Liver (tissue), 9 donors: ENCODE data around the gene FAM9B. TPM values are rescaled to one million over a fixed set of nuclear protein-coding genes. Genes with fewer than 3 reads are reported as not detected.

Experiments
- DNase-seq: peaks from one replicate; pipeline ENCODE4 v3.0.0-alpha.2; 2017; ENCODE audit warnings: low spot score
- H3K27ac ChIP-seq, 2 donors: one replicate each; pipeline ENCODE4 v1.7.0; 2013; ENCODE audit warnings: inconsistent platforms in 2 of 2, low read length in 2 of 2, control low read depth in 1 of 2, low read depth in 1 of 2, mild to moderate bottlenecking in 1 of 2
- H3K27me3 ChIP-seq, 4 donors: one replicate each; pipeline versions ENCODE4 v1.6.1 to v1.7.0; 2013; ENCODE audit warnings: low read length in 3 of 4, inconsistent platforms in 1 of 4, mild to moderate bottlenecking in 1 of 4, moderate library complexity in 1 of 4; ENCODE audit not compliant: control insufficient read depth in 4 of 4, insufficient read depth in 4 of 4
- H3K36me3 ChIP-seq, 4 donors: one replicate each; pipeline versions ENCODE4 v1.6.1 to v1.7.0; 2013; ENCODE audit warnings: low read length in 3 of 4, mild to moderate bottlenecking in 3 of 4, low read depth in 1 of 4, moderate library complexity in 1 of 4; ENCODE audit not compliant: control insufficient read depth in 4 of 4, insufficient read depth in 3 of 4
- H3K4me1 ChIP-seq, 4 donors: one replicate each; pipeline versions ENCODE4 v1.6.1 to v1.7.0; 2013; ENCODE audit warnings: low read length in 3 of 4, mild to moderate bottlenecking in 3 of 4, moderate library complexity in 1 of 4; ENCODE audit not compliant: control insufficient read depth in 4 of 4, insufficient read depth in 4 of 4
- H3K4me3 ChIP-seq, 3 donors: one replicate each; pipeline versions ENCODE4 v1.6.1 to v1.7.0; 2013; ENCODE audit warnings: low read length in 3 of 3, control low read depth in 1 of 3, low read depth in 1 of 3, mild to moderate bottlenecking in 1 of 3
- H3K9ac ChIP-seq, 2 donors: one replicate each; pipeline ENCODE4 v1.7.0; 2013; ENCODE audit warnings: low read length in 2 of 2, mild to moderate bottlenecking in 2 of 2, moderate library complexity in 2 of 2, control low read depth in 1 of 2, low read depth in 1 of 2
- H3K9me3 ChIP-seq, 4 donors: one replicate each; pipeline versions ENCODE4 v1.6.1 to v1.7.0; 2013; ENCODE audit warnings: low read length in 3 of 4; ENCODE audit not compliant: control insufficient read depth in 4 of 4
- FOXA1 ChIP-seq: IDR thresholded peaks from 2 replicates; pipeline ENCODE4 v1.6.1; 2016; ENCODE audit warnings: antibody characterized with exemption
- FOXA2 ChIP-seq: IDR thresholded peaks from 2 replicates; pipeline ENCODE4 v1.6.1; 2016; ENCODE audit warnings: antibody characterized with exemption
- GABPA ChIP-seq, 2 donors: IDR thresholded peaks in 1 of 2; conservative IDR thresholded peaks in 1 of 2; 2 replicates each; pipeline ENCODE4 v1.6.1; 2016; ENCODE audit warnings: antibody characterized with exemption in 2 of 2, mild to moderate bottlenecking in 1 of 2, moderate library complexity in 1 of 2
- HNF4G ChIP-seq: IDR thresholded peaks from 2 replicates; pipeline ENCODE4 v1.6.1; 2016; ENCODE audit warnings: antibody characterized with exemption
- JUND ChIP-seq, 2 donors: IDR thresholded peaks; 2 replicates each; pipeline ENCODE4 v1.6.1; 2016; ENCODE audit warnings: antibody characterized with exemption in 2 of 2
- RXRA ChIP-seq, 2 donors: IDR thresholded peaks; 2 replicates each; pipeline ENCODE4 v1.6.1; 2017 to 2018; ENCODE audit warnings: antibody characterized with exemption in 2 of 2, mild to moderate bottlenecking in 1 of 2
- SP1 ChIP-seq: IDR thresholded peaks from 2 replicates; pipeline ENCODE4 v1.6.1; 2018; ENCODE audit warnings: antibody characterized with exemption, mild to moderate bottlenecking
- YY1 ChIP-seq: IDR thresholded peaks from 2 replicates; pipeline ENCODE4 v1.6.1; 2016; ENCODE audit warnings: antibody characterized with exemption, mild to moderate bottlenecking
- WGBS: extraction: QIAGEN DNeasy Blood & Tissue Kit; methylation state at CpG from one replicate; pipeline ENCODE4 v1.1.7; 2013; 5-methylcytosine and 5-hydroxymethylcytosine counted together
- polyA plus RNA-seq, 2 donors: library from polyadenylated mRNA; stranded (reverse) in 1 of 2; unstranded in 1 of 2; fragments of 200-250 nt in 1 of 2; fragments of >200 nt in 1 of 2; fragmentation: Nextera tagmentation in 1 of 2; extraction: Ambion mirVana in 1 of 2; gene quantifications; one replicate each; pipeline versions ENCODE4 v1.2.1 to v1.2.3, GENCODE V29; 2013 to 2015
- total RNA-seq, 2 donors: library from RNA; depleted of rRNA; stranded (reverse); fragments of >200 nt; gene quantifications; one replicate each; pipeline ENCODE4 v1.2.3, GENCODE V29; 2014
- TF ChIP-seq, protein P1 (sequence below): IDR thresholded peaks from 2 replicates; pipeline ENCODE4 v1.6.1; 2016; ENCODE audit warnings: antibody characterized with exemption
- TF ChIP-seq, protein P2 (sequence below): IDR thresholded peaks from 2 replicates; pipeline ENCODE4 v1.6.1; 2016; ENCODE audit warnings: antibody characterized with exemption
- TF ChIP-seq, protein P3 (sequence below): IDR thresholded peaks from 2 replicates; pipeline ENCODE4 v1.6.1; 2016; ENCODE audit warnings: antibody characterized with exemption
- TF ChIP-seq, protein P4 (sequence below): IDR thresholded peaks from 2 replicates; pipeline ENCODE4 v1.6.1; 2016; ENCODE audit warnings: antibody characterized with exemption, mild to moderate bottlenecking
- TF ChIP-seq, protein P5 (sequence below): fragments of 150-350 bp; IDR thresholded peaks from 2 replicates; pipeline ENCODE4 v1.5.1; 2017; ENCODE audit warnings: improper control_type of control experiment, low read depth, low read length; ENCODE audit not compliant: missing input control
- donor health status: healthy.
- donor health status: healthy.
- donor health status: healthy.
- donor health status: healthy.
- donor health status: healthy.

Gene FAM9B
- total and polyA plus RNA-seq, 4 donors: 0.25 to 0.38 (median 0.38) TPM; not detected in 1

DNA sequence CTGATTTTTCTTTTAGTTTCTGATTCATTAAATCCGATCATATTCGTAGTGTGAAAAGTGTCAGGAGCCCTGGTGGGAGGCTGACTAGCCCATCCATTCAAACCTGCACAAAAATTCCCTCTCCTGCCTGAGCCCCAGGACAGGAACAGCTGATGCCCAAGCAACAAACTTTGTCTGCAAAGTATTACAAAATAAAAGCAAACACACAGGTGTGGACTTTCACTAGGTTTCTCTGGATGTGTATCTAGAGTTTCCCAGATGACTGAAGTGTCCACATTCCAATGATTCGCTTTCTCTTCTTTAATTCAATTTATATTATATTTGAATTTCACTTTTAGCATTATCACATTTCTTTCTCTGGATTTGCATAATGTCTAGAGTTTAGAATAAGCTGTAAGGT, 18.2 kb upstream of the FAM9B start:
- WGBS: 60% methylated on average over 3 of the region's 3 CpGs
- TF ChIP-seq, protein P1, sequence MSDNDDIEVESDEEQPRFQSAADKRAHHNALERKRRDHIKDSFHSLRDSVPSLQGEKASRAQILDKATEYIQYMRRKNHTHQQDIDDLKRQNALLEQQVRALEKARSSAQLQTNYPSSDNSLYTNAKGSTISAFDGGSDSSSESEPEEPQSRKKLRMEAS: no peak
- TF ChIP-seq HNF4G (no peak), GABPA (IDR thresholded peaks at IDR 0.05 in 1 of 2, conservative IDR thresholded peaks at IDR 0.05 in 1 of 2) (no peak), FOXA2 (no peak), SP1 (no peak)
- TF ChIP-seq, protein P2, sequence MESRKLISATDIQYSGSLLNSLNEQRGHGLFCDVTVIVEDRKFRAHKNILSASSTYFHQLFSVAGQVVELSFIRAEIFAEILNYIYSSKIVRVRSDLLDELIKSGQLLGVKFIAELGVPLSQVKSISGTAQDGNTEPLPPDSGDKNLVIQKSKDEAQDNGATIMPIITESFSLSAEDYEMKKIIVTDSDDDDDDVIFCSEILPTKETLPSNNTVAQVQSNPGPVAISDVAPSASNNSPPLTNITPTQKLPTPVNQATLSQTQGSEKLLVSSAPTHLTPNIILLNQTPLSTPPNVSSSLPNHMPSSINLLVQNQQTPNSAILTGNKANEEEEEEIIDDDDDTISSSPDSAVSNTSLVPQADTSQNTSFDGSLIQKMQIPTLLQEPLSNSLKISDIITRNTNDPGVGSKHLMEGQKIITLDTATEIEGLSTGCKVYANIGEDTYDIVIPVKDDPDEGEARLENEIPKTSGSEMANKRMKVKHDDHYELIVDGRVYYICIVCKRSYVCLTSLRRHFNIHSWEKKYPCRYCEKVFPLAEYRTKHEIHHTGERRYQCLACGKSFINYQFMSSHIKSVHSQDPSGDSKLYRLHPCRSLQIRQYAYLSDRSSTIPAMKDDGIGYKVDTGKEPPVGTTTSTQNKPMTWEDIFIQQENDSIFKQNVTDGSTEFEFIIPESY: no peak
- TF ChIP-seq, protein P3, sequence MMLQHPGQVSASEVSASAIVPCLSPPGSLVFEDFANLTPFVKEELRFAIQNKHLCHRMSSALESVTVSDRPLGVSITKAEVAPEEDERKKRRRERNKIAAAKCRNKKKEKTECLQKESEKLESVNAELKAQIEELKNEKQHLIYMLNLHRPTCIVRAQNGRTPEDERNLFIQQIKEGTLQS: no peak
- TF ChIP-seq, protein P4, sequence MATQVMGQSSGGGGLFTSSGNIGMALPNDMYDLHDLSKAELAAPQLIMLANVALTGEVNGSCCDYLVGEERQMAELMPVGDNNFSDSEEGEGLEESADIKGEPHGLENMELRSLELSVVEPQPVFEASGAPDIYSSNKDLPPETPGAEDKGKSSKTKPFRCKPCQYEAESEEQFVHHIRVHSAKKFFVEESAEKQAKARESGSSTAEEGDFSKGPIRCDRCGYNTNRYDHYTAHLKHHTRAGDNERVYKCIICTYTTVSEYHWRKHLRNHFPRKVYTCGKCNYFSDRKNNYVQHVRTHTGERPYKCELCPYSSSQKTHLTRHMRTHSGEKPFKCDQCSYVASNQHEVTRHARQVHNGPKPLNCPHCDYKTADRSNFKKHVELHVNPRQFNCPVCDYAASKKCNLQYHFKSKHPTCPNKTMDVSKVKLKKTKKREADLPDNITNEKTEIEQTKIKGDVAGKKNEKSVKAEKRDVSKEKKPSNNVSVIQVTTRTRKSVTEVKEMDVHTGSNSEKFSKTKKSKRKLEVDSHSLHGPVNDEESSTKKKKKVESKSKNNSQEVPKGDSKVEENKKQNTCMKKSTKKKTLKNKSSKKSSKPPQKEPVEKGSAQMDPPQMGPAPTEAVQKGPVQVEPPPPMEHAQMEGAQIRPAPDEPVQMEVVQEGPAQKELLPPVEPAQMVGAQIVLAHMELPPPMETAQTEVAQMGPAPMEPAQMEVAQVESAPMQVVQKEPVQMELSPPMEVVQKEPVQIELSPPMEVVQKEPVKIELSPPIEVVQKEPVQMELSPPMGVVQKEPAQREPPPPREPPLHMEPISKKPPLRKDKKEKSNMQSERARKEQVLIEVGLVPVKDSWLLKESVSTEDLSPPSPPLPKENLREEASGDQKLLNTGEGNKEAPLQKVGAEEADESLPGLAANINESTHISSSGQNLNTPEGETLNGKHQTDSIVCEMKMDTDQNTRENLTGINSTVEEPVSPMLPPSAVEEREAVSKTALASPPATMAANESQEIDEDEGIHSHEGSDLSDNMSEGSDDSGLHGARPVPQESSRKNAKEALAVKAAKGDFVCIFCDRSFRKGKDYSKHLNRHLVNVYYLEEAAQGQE: no peak

DNA sequence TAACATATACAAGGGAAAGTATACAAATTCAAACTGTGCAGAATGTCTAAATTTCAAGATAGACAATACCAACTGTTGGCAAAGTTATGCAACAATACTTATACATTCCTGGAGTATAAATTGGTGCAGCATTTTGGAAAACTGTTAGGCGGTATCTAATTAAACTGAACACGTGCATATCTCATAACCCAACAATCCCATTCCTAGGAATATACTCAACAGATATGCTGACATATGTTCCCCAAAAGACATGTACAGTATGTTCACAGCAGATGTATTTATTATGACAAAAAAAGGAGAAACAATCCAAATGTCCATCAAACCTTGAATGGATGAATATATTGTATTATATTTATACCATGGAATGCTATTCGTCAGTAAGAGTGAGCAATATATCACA, 16.4 kb upstream of the FAM9B start:
- H3K27ac ChIP-seq: no peak overlapping the region
- no peaks in the 10 kb centered on the region for H3K27me3 ChIP-seq
- no peak for DNase-seq
- H3K4me3 ChIP-seq: no peak overlapping the region
- H3K36me3 ChIP-seq: no peaks in the 10 kb centered on the region
- H3K9ac ChIP-seq: no peak overlapping the region
- WGBS: 97% methylated on average over 3 of the region's 3 CpGs
- no peaks in the 10 kb centered on the region for H3K4me1 ChIP-seq
- no peaks in the 10 kb centered on the region for H3K9me3 ChIP-seq
- no peak for TF ChIP-seq SP1
- TF ChIP-seq HNF4G: no peak
- no peak for TF ChIP-seq FOXA2
- TF ChIP-seq, protein P4: no peak
- TF ChIP-seq RXRA (IDR thresholded peaks at IDR 0.05): no peak
- no peak for TF ChIP-seq FOXA1
- TF ChIP-seq, protein P2: no peak
- TF ChIP-seq, protein P3: no peak
- TF ChIP-seq, protein P5, sequence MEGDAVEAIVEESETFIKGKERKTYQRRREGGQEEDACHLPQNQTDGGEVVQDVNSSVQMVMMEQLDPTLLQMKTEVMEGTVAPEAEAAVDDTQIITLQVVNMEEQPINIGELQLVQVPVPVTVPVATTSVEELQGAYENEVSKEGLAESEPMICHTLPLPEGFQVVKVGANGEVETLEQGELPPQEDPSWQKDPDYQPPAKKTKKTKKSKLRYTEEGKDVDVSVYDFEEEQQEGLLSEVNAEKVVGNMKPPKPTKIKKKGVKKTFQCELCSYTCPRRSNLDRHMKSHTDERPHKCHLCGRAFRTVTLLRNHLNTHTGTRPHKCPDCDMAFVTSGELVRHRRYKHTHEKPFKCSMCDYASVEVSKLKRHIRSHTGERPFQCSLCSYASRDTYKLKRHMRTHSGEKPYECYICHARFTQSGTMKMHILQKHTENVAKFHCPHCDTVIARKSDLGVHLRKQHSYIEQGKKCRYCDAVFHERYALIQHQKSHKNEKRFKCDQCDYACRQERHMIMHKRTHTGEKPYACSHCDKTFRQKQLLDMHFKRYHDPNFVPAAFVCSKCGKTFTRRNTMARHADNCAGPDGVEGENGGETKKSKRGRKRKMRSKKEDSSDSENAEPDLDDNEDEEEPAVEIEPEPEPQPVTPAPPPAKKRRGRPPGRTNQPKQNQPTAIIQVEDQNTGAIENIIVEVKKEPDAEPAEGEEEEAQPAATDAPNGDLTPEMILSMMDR: no peak
- TF ChIP-seq, protein P1: no peak
- no peak for TF ChIP-seq GABPA (IDR thresholded peaks at IDR 0.05 in 1 of 2, conservative IDR thresholded peaks at IDR 0.05 in 1 of 2)
- no peak for TF ChIP-seq JUND (IDR thresholded peaks at IDR 0.05)
- TF ChIP-seq YY1: no peak

More for the DNA sequence above, 18.2 kb upstream of the FAM9B start:
- H3K27ac ChIP-seq: no peak overlapping the region
- no peaks in the 10 kb centered on the region for H3K36me3 ChIP-seq
- peaks cover 0 to 3% (median 0%) of the 10 kb centered on the region in 4 donors for H3K27me3 ChIP-seq
- DNase-seq: no peak
- H3K9ac ChIP-seq: no peak overlapping the region
- H3K4me3 ChIP-seq: no peak overlapping the region
- H3K4me1 ChIP-seq: no peaks in the 10 kb centered on the region
- no peaks in the 10 kb centered on the region for H3K9me3 ChIP-seq
